Activated B cell treated with CpG ODN at 0.5 μM for 24 hours (primary cell): Measurements from ENCODE around the gene CDKN2B. TPM values are rescaled to one million over a fixed set of nuclear protein-coding genes. Genes with fewer than 3 reads are reported as not detected.

Source experiments
- ATAC-seq: fragments of 200-7000 bp; cut with Tn5 transposase; one replicate; pipeline ENCODE4 v1.10.0; 2021; ENCODE audit warnings: low read depth, mild to moderate bottlenecking, moderate library complexity
- CTCF ChIA-PET: fragments of 350-600 bp; sonication (Branson Sonifier 250); formaldehyde crosslinking; loops from one replicate; lab custom pipeline; 2021; ENCODE audit warnings: antibody characterized with exemption; lab: Charles Lee
- POLR2A ChIA-PET: fragments of 350-600 bp; sonication (Branson Sonifier 250); formaldehyde crosslinking; loops from one replicate; lab custom pipeline; 2021; ENCODE audit warnings: antibody characterized with exemption; lab: Charles Lee
- DNase-seq: peaks from one replicate; pipeline ENCODE4 v3.0.0; 2022
- H3K27ac Mint-ChIP-seq: one replicate; pipeline ENCODE4 v1.8.0; 2020; ENCODE audit warnings: mixed read lengths
- H3K27me3 Mint-ChIP-seq: one replicate; pipeline ENCODE4 v1.8.0; 2021; ENCODE audit warnings: mixed read lengths
- H3K36me3 Mint-ChIP-seq: one replicate; pipeline ENCODE4 v1.8.0; 2021; ENCODE audit warnings: low read depth, mixed read lengths
- H3K4me1 Mint-ChIP-seq: one replicate; pipeline ENCODE4 v1.8.0; 2021; ENCODE audit warnings: mixed read lengths
- H3K4me3 Mint-ChIP-seq: one replicate; pipeline ENCODE4 v1.8.0; 2020; ENCODE audit warnings: mild to moderate bottlenecking, mixed read lengths
- H3K9me3 Mint-ChIP-seq: one replicate; pipeline ENCODE4 v1.8.0; 2020; ENCODE audit warnings: mixed read lengths
- CTCF ChIP-seq: fragments of 200-600 bp; IDR thresholded peaks from one replicate; pipeline ENCODE4 v1.8.0; 2022; ENCODE audit warnings: antibody characterized with exemption, mild to moderate bottlenecking
- intact Hi-C: fragments of 100-400 bp; cut with micrococcal nuclease; formaldehyde crosslinking; loops from one replicate; pipeline ENCODE4 v1.15.1; 2024
- total RNA-seq: library from RNA; stranded (reverse); gene quantifications from 2 replicates; pipeline ENCODE4 v1.2.3, GENCODE V29; 2022

The CDKN2B gene
- total RNA-seq, 1 donor from 2014 or later = 0.38 TPM

GRCh38 chr9:21982861-21983560 lies 26.1 kb downstream of the CDKN2B start:
- TF ChIP-seq CTCF = no peak
- Mint-ChIP-seq H3K9me3 (no peaks in the 10 kb centered on the region), H3K36me3 (no peaks in the 10 kb centered on the region), H3K27me3 (peaks cover 50% of the 10 kb centered on the region), H3K27ac (no peak overlapping the region), H3K4me3 (no peak overlapping the region), H3K4me1 (peaks cover 3% of the 10 kb centered on the region)
- intact Hi-C loops = no loop called here
- POLR2A ChIA-PET = interaction anchor here (1.0 kb wide), 1 partner anchor 11 kb away, joined by 6 read pairs; the partner anchor contains the start of genes CDKN2A and CDKN2B-AS1
- ATAC-seq (no peak), DNase-seq (no peak)
- CTCF ChIA-PET = interaction anchor here (1.1 to 1.6 kb wide), 2 partner anchors 25 to 224 kb away, joined by 3 to 5 read pairs; no protein-coding TSS in a partner anchor

- H3K36me3 Mint-ChIP-seq = no peaks in the 10 kb centered on the region
- H3K4me1 Mint-ChIP-seq = peaks cover 3% of the 10 kb centered on the region
- ATAC-seq (no peak), DNase-seq (no peak)
- ChIA-PET CTCF (interaction anchor here (1.1 to 1.6 kb wide), 2 partner anchors 25 to 224 kb away, joined by 3 to 5 read pairs; no protein-coding TSS in a partner anchor), POLR2A (interaction anchor here (1.0 kb wide), 1 partner anchor 12 kb away, joined by 6 read pairs; the partner anchor contains the start of genes CDKN2A and CDKN2B-AS1)
- TF ChIP-seq CTCF = no peak
- no peak overlapping the region for H3K27ac Mint-ChIP-seq
- intact Hi-C loops = no loop called here
- H3K4me3 Mint-ChIP-seq = no peak overlapping the region
- peaks cover 50% of the 10 kb centered on the region for H3K27me3 Mint-ChIP-seq
- H3K9me3 Mint-ChIP-seq = no peaks in the 10 kb centered on the region
These were observed 26.7 kb downstream of the CDKN2B start for GRCh38 chr9:21982391-21982790.

- peaks cover 19% of the 10 kb centered on the region for H3K4me1 Mint-ChIP-seq
- no peak overlapping the region for H3K4me3 Mint-ChIP-seq
- ChIA-PET CTCF (interaction anchor here (1.2 to 1.8 kb wide), 3 partner anchors 19 to 163 kb away, joined by 4 to 7 read pairs (median 4); partner anchors contain the start of gene CDKN2B-AS1), POLR2A (no interaction called here)
- TF ChIP-seq CTCF = no peak
- ATAC-seq (no peak), DNase-seq (no peak)
- H3K36me3 Mint-ChIP-seq = no peaks in the 10 kb centered on the region
- intact Hi-C loops = loop anchor here (10.0 kb wide), 1 partner anchor 1848 kb away; the partner anchor contains the start of gene ELAVL2
- no peaks in the 10 kb centered on the region for H3K9me3 Mint-ChIP-seq
- no peak overlapping the region for H3K27ac Mint-ChIP-seq
- peaks cover 61% of the 10 kb centered on the region for H3K27me3 Mint-ChIP-seq
These were observed 32.7 kb downstream of the CDKN2B start for GRCh38 chr9:21976334-21976875.

GRCh38 chr9:21974722-21975409 lies 34.2 kb downstream of the CDKN2B start:
- CTCF ChIA-PET = interaction anchor here (2.2 kb wide), 1 partner anchor 33 kb away, joined by 8 read pairs; no protein-coding TSS in a partner anchor
- peaks cover 1% of the 10 kb centered on the region for H3K36me3 Mint-ChIP-seq
- H3K4me1 Mint-ChIP-seq = peaks cover 21% of the 10 kb centered on the region
- H3K27ac Mint-ChIP-seq = peak overlapping the region; percentile 42
- H3K9me3 Mint-ChIP-seq = peaks cover 2% of the 10 kb centered on the region
- ATAC-seq (peak; percentile 59), DNase-seq (peak; percentile 39)
- H3K4me3 Mint-ChIP-seq = peak overlapping the region; percentile 78
- POLR2A ChIA-PET = interaction anchor here (1.0 kb wide), 1 partner anchor 15 kb away, joined by 3 read pairs; no protein-coding TSS in a partner anchor
- peaks cover 72% of the 10 kb centered on the region for H3K27me3 Mint-ChIP-seq
- TF ChIP-seq CTCF = no peak
- intact Hi-C loops = loop anchor here (1.0 to 10.0 kb wide), 2 partner anchors 13 to 1850 kb away; partner anchors contain the start of gene ELAVL2
